ENCODE data around the gene SEPSECS.

DNA sequence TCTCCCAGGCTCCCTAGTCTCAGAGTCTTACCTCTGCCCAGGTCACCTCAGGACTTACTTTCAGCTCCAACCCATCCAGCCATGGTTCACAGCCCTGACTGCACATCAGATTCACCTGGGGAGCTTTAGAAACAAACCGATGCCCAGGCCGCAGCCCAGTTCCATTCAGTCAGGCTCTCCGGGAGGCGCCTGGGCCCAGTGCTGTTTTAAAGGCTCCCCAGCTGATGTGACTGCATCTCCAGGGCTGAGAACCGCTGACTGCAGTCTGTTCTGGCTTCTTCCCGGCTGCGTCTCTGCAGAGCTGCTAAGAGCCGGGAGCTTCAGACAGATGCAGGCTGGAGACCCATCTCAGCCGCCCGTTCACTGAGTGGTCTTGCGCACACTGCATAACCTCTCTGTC, 85.1 kb downstream of the SEPSECS start:
- TF ChIP-seq CTCF (IDR thresholded peaks at IDR 0.05; ENCODE audit: insufficient read depth, low read length, poor library complexity, severe bottlenecking): no peak
- TF ChIP-seq EZH2phosphoT487 (conservative IDR thresholded peaks at IDR 0.05; ENCODE audit: low read length): no peak
